ENCODE data around the gene CLEC18B.

CLEC18B gene

GRCh38 chr16:74462361-74462760, 41.1 kb upstream of the CLEC18B start:
- no peak for TF ChIP-seq CTCF (conservative IDR thresholded peaks at IDR 0.05)
- H3K27ac ChIP-seq = no peak overlapping the region

GRCh38 chr16:74461826-74462225, 40.5 kb upstream of the CLEC18B start:
- H3K27ac ChIP-seq = no peak overlapping the region
- TF ChIP-seq CTCF (conservative IDR thresholded peaks at IDR 0.05) = no peak

GRCh38 chr16:74460542-74460941, 39.3 kb upstream of the CLEC18B start:
- no peak overlapping the region for H3K27ac ChIP-seq
- TF ChIP-seq CTCF (conservative IDR thresholded peaks at IDR 0.05) = no peak

GRCh38 chr16:74456290-74456625, 35.0 kb upstream of the CLEC18B start:
- H3K27ac ChIP-seq = no peak overlapping the region

GRCh38 chr16:74455619-74456289, 34.5 kb upstream of the CLEC18B start:
- H3K27ac ChIP-seq = no peak overlapping the region
- TF ChIP-seq CTCF (conservative IDR thresholded peaks at IDR 0.05) = no peak

More at GRCh38 chr16:74456290-74456625, 35.0 kb upstream of the CLEC18B start:
- no peak for TF ChIP-seq CTCF (conservative IDR thresholded peaks at IDR 0.05)

DNA sequence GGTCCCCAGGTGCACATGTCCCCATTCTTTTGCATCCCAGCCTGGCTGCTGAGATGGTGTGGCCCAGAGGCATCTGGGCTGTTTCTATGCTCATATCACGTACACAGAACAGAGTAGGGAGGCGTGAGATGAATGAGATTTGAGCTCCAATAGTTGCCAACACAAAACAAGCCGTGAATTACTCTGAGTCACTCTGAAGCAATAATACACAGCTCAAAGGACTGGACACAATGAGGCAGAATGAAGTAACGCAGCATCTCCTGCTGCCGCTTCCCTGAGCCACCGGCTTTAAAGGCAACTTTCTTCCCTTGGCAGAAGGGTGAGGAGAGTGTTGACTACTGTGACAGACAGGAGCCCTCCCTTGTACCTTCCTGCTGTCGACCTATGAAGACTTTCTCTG, 33.9 kb upstream of the CLEC18B start:
- no peak for TF ChIP-seq CTCF (conservative IDR thresholded peaks at IDR 0.05)
- no peak overlapping the region for H3K27ac ChIP-seq

- no peak overlapping the region for H3K27ac ChIP-seq
- no peak for TF ChIP-seq CTCF (conservative IDR thresholded peaks at IDR 0.05)
Observed at GRCh38 chr16:74451951-74452758, 30.9 kb upstream of the CLEC18B start.

Data from VCaP (cell line).